K562 (cell line): ENCODE results near the gene M6PR. TPM values are rescaled to one million over a fixed set of nuclear protein-coding genes. Genes with fewer than 3 reads are reported as not detected.

Experiments
- ATAC-seq: fragments of 200-7000 bp; cut with Tn5 transposase; 3 replicates; pipeline ENCODE4 v1.9.1; 2020; ENCODE audit warnings: moderate library complexity
- BruUV-seq: library from RNA; stranded (reverse); fragments of 400-500 nt; replicated peaks from 2 replicates; lab custom pipeline; 2021; lab: Mats Ljungman, UMichigan
- CTCF ChIA-PET: fragments of 300-600 bp; formaldehyde crosslinking; extraction: SDS; loops from one replicate; lab custom pipeline; 2021; ENCODE audit warnings: low intra/inter-chr PET ratio; lab: Yijun Ruan, JAX
- POLR2A ChIA-PET: fragments of 300-600, 350-650 bp; sonication (Branson Sonifier 250); formaldehyde crosslinking; extraction: SDS; loops from one replicate; lab custom pipeline; 2021; ENCODE audit warnings: antibody characterized with exemption, inconsistent platforms; lab: Yijun Ruan, JAX
- DNase-seq, 4 experiments: peaks; one replicate each; pipeline versions ENCODE4 v3.0.0 to v3.0.0-alpha.2; 2011 to 2018; ENCODE audit warnings: low spot score in 3 of 4, mixed read lengths in 3 of 4; ENCODE audit errors: extremely low read depth in 1 of 4
- FAIRE-seq: peaks from 2 replicates; lab custom pipeline; 2011; peaks lifted over from hg19 to GRCh38; lab: Jason Lieb, UNC
- H2AFZ ChIP-seq: 2 replicates; pipeline ENCODE4 v1.6.0; 2011; ENCODE audit warnings: low read depth, low read length, control low read depth, inconsistent platforms
- H3K27ac ChIP-seq: fragments of 200-600 bp; 3 replicates; pipeline ENCODE4 v1.8.0; 2011; ENCODE audit warnings: low read depth, mild to moderate bottlenecking, control low read depth, inconsistent platforms, low read length, moderate library complexity, mixed read lengths; ENCODE audit errors: extremely low read depth
- H3K27me3 ChIP-seq, 2 experiments: fragments of 300-600 bp in 1 of 2; 2 replicates in 1 of 2; 3 replicates in 1 of 2; pipeline versions ENCODE4 v1.6.0 to v1.8.0; 2011; ENCODE audit warnings: inconsistent platforms in 2 of 2, low read length in 2 of 2, mild to moderate bottlenecking in 1 of 2, mixed read lengths in 1 of 2, moderate library complexity in 1 of 2; ENCODE audit not compliant: control insufficient read depth in 2 of 2, insufficient read depth in 2 of 2
- H3K36me3 ChIP-seq: fragments of 300-600 bp; 3 replicates; pipeline ENCODE4 v1.8.0; 2011; ENCODE audit warnings: mild to moderate bottlenecking, low read length, inconsistent platforms; ENCODE audit not compliant: control insufficient read depth, insufficient read depth
- H3K4me1 ChIP-seq, 2 experiments: fragments of 200-600 bp in 1 of 2; replicated peaks in 1 of 2; 2 replicates in 1 of 2; 3 replicates in 1 of 2; pipeline versions ENCODE4 v1.5.1 to v1.8.0; 2011; ENCODE audit warnings: inconsistent platforms in 2 of 2, low read length in 2 of 2, mild to moderate bottlenecking in 1 of 2, mixed read lengths in 1 of 2, moderate library complexity in 1 of 2; ENCODE audit not compliant: control insufficient read depth in 2 of 2, insufficient read depth in 2 of 2
- H3K4me2 ChIP-seq: 2 replicates; pipeline ENCODE4 v1.6.1; 2011; ENCODE audit warnings: low read length, control low read depth, inconsistent platforms, mixed read lengths; ENCODE audit not compliant: insufficient read depth
- H3K4me3 ChIP-seq: fragments of 200-600 bp; sonication (generic), shearing (Covaris generic); 2 replicates; pipeline ENCODE4 v1.5.1; 2016; ENCODE audit warnings: control low read depth, inconsistent platforms
- H3K79me2 ChIP-seq: fragments of 200-600 bp; 3 replicates; pipeline ENCODE4 v1.8.0; 2011; ENCODE audit warnings: low read length, inconsistent platforms; ENCODE audit not compliant: control insufficient read depth, insufficient read depth
- H3K9ac ChIP-seq, 2 experiments: 2 replicates each; pipeline versions ENCODE4 v1.6.0 to v1.6.1; 2011; ENCODE audit warnings: low read depth in 2 of 2, low read length in 2 of 2, control low read depth in 1 of 2, inconsistent platforms in 1 of 2, mild to moderate bottlenecking in 1 of 2, mixed read lengths in 1 of 2; ENCODE audit not compliant: insufficient read depth in 1 of 2
- H3K9me1 ChIP-seq: one replicate; pipeline ENCODE4 v1.6.0; 2011; ENCODE audit warnings: inconsistent platforms, mild to moderate bottlenecking, low read length, moderate library complexity; ENCODE audit not compliant: control insufficient read depth, insufficient read depth
- H3K9me3 ChIP-seq: replicated peaks from 2 replicates; pipeline ENCODE4 v1.5.1; 2011; ENCODE audit warnings: low read depth, low read length, inconsistent platforms; ENCODE audit not compliant: control insufficient read depth, insufficient read depth
- H4K20me1 ChIP-seq: replicated peaks from 2 replicates; pipeline ENCODE4 v1.6.1; 2011; ENCODE audit warnings: low read length, inconsistent platforms, mixed read lengths; ENCODE audit not compliant: control insufficient read depth, insufficient read depth
- USF1 ChIP-seq: sonication (generic); formaldehyde crosslinking; IDR thresholded peaks from 2 replicates; pipeline ENCODE4 v1.9.0; 2022; ENCODE audit warnings: mild to moderate bottlenecking, missing genetic modification reagents
- ZNF324 ChIP-seq: fragments of 250-450 bp; sonication (Bioruptor Pico); IDR thresholded peaks from 2 replicates; pipeline ENCODE4 v1.4.0; 2020; ENCODE audit warnings: mild to moderate bottlenecking
- ZNF445 ChIP-seq: fragments of 250-450 bp; sonication (Bioruptor Pico); IDR thresholded peaks from 2 replicates; pipeline ENCODE4 v1.4.0; 2020; ENCODE audit warnings: low read depth, mild to moderate bottlenecking, moderate library complexity
- ZNF512 ChIP-seq: IDR thresholded peaks from 2 replicates; pipeline ENCODE4 v1.6.1; 2016; ENCODE audit warnings: missing genetic modification characterization, missing compliant biosample characterization
- WGBS: fragments of 100-300 bp; shearing (Covaris generic); methylation state at CpG from one replicate; pipeline ENCODE4 v1.1.6; 2016; ENCODE audit warnings: low coverage, mixed read lengths; ENCODE audit not compliant: insufficient coverage; ENCODE audit errors: missing lambda C conversion rate; 5-methylcytosine and 5-hydroxymethylcytosine counted together
- in situ Hi-C: fragments of 300-500 bp; cut with MboI; formaldehyde crosslinking; loops from 4 replicates; pipeline ENCODE4 v1.15.0; 2018; ENCODE audit warnings: inconsistent platforms, mixed read lengths
- intact Hi-C: fragments of 100-400 bp; cut with micrococcal nuclease; formaldehyde crosslinking; loops from 2 replicates; pipeline ENCODE4 v1.14.2; 2022
- polyA plus RNA-seq, 8 experiments: library from polyadenylated mRNA; depleted of rRNA in 4 of 8; stranded (reverse) in 5 of 8; unstranded in 3 of 8; fragments of >200 nt; fragmentation: Nextera tagmentation in 2 of 8; fragmentation: Illumina TruSeq in 1 of 8; extraction: Ambion mirVana in 2 of 8; extraction: Trizol in 1 of 8; gene quantifications; 2 replicates each; pipeline versions ENCODE4 v1.2.1 to v1.2.3, GENCODE V29; 2011 to 2014; ENCODE audit warnings: inconsistent platforms in 1 of 8, missing spikeins in 1 of 8
- total RNA-seq, 7 experiments: library from RNA; depleted of rRNA in 6 of 7; stranded (reverse); fragments of >200 nt in 6 of 7; fragmentation: Illumina TruSeq in 2 of 7; extraction: Trizol in 2 of 7; gene quantifications; 2 replicates each; pipeline versions ENCODE4 v1.2.1 to v1.2.3, GENCODE V29; 2011 to 2021; ENCODE audit warnings: low replicate concordance in 1 of 7
- TF ChIP-seq, protein P1 (sequence below): fragments of 250-450 bp; sonication (Bioruptor Pico); IDR thresholded peaks from 2 replicates; pipeline ENCODE4 v1.4.0; 2020; ENCODE audit warnings: mild to moderate bottlenecking
- TF ChIP-seq, protein P2 (sequence below): fragments of 250-450 bp; sonication (Bioruptor Pico); IDR thresholded peaks from 2 replicates; pipeline ENCODE4 v1.4.0; 2020
- TF ChIP-seq, protein P3 (sequence below), 3 experiments: fragments of 200-800 bp in 1 of 3; sonication (Bioruptor generic) in 1 of 3; sonication (generic) in 1 of 3; formaldehyde crosslinking in 1 of 3; IDR thresholded peaks; 2 replicates each; pipeline versions ENCODE4 v1.6.1 to v1.8.0; 2016 to 2022; ENCODE audit warnings: mild to moderate bottlenecking in 2 of 3, missing compliant biosample characterization in 2 of 3, missing genetic modification characterization in 2 of 3, missing genetic modification reagents in 1 of 3
- TF ChIP-seq, protein P4 (sequence below): fragments of 250-450 bp; sonication (Bioruptor Pico); IDR thresholded peaks from 2 replicates; pipeline ENCODE4 v1.4.0; 2020; ENCODE audit warnings: mild to moderate bottlenecking, moderate library complexity

M6PR gene
- total and polyA plus RNA-seq, 9 of the 15 experiments (the other 6 are each of a cell fraction or from before 2014, with no cell fraction given), result 78.6 to 159 (median 112) TPM

GRCh38 chr12:8912914-8913313 lies 36.5 kb downstream of the M6PR start:
- FAIRE-seq, result no peak
- TF ChIP-seq, protein P1, sequence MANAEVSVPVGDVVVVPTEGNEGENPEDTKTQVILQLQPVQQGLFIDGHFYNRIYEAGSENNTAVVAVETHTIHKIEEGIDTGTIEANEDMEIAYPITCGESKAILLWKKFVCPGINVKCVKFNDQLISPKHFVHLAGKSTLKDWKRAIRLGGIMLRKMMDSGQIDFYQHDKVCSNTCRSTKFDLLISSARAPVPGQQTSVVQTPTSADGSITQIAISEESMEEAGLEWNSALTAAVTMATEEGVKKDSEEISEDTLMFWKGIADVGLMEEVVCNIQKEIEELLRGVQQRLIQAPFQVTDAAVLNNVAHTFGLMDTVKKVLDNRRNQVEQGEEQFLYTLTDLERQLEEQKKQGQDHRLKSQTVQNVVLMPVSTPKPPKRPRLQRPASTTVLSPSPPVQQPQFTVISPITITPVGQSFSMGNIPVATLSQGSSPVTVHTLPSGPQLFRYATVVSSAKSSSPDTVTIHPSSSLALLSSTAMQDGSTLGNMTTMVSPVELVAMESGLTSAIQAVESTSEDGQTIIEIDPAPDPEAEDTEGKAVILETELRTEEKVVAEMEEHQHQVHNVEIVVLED (CRISPR knock-in tag), result no peak
- TF ChIP-seq, protein P2, sequence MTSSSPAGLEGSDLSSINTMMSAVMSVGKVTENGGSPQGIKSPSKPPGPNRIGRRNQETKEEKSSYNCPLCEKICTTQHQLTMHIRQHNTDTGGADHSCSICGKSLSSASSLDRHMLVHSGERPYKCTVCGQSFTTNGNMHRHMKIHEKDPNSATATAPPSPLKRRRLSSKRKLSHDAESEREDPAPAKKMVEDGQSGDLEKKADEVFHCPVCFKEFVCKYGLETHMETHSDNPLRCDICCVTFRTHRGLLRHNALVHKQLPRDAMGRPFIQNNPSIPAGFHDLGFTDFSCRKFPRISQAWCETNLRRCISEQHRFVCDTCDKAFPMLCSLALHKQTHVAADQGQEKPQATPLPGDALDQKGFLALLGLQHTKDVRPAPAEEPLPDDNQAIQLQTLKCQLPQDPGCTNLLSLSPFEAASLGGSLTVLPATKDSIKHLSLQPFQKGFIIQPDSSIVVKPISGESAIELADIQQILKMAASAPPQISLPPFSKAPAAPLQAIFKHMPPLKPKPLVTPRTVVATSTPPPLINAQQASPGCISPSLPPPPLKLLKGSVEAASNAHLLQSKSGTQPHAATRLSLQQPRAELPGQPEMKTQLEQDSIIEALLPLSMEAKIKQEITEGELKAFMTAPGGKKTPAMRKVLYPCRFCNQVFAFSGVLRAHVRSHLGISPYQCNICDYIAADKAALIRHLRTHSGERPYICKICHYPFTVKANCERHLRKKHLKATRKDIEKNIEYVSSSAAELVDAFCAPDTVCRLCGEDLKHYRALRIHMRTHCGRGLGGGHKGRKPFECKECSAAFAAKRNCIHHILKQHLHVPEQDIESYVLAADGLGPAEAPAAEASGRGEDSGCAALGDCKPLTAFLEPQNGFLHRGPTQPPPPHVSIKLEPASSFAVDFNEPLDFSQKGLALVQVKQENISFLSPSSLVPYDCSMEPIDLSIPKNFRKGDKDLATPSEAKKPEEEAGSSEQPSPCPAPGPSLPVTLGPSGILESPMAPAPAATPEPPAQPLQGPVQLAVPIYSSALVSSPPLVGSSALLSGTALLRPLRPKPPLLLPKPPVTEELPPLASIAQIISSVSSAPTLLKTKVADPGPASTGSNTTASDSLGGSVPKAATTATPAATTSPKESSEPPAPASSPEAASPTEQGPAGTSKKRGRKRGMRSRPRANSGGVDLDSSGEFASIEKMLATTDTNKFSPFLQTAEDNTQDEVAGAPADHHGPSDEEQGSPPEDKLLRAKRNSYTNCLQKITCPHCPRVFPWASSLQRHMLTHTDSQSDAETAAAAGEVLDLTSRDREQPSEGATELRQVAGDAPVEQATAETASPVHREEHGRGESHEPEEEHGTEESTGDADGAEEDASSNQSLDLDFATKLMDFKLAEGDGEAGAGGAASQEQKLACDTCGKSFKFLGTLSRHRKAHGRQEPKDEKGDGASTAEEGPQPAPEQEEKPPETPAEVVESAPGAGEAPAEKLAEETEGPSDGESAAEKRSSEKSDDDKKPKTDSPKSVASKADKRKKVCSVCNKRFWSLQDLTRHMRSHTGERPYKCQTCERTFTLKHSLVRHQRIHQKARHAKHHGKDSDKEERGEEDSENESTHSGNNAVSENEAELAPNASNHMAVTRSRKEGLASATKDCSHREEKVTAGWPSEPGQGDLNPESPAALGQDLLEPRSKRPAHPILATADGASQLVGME (CRISPR knock-in tag), result no peak
- TF ChIP-seq ZNF324 (CRISPR knock-in tag) (no peak), ZNF445 (CRISPR knock-in tag) (no peak), USF1 (CRISPR knock-in tag) (no peak), ZNF512 (tag) (no peak)
- TF ChIP-seq, protein P3, sequence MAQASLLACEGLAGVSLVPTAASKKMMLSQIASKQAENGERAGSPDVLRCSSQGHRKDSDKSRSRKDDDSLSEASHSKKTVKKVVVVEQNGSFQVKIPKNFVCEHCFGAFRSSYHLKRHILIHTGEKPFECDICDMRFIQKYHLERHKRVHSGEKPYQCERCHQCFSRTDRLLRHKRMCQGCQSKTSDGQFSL (CRISPR knock-in tag; IDR thresholded peaks at IDR 0.05), result no peak
- TF ChIP-seq, protein P3 (tag; IDR thresholded peaks at IDR 0.05), result no peak
- TF ChIP-seq, protein P4, sequence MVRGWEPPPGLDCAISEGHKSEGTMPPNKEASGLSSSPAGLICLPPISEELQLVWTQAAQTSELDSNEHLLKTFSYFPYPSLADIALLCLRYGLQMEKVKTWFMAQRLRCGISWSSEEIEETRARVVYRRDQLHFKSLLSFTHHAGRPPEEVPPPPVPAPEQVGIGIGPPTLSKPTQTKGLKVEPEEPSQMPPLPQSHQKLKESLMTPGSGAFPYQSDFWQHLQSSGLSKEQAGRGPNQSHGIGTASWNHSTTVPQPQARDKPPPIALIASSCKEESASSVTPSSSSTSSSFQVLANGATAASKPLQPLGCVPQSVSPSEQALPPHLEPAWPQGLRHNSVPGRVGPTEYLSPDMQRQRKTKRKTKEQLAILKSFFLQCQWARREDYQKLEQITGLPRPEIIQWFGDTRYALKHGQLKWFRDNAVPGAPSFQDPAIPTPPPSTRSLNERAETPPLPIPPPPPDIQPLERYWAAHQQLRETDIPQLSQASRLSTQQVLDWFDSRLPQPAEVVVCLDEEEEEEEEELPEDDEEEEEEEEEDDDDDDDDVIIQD (CRISPR knock-in tag), result no peak

More at GRCh38 chr12:8912914-8913313, 36.5 kb downstream of the M6PR start:
- Histone ChIP-seq H3K4me3 (no peak overlapping the region), H4K20me1 (no peaks in the 10 kb centered on the region), H3K27ac (no peak overlapping the region), H3K27me3 (no peaks in the 10 kb centered on the region), H3K9me1 (no peaks in the 10 kb centered on the region), H2AFZ (no peak overlapping the region; the same call in 1 of the 2 replicates), H3K4me1 (peaks cover 6 to 23% of the 10 kb centered on the region in 2 experiments; a peak in 4 of 5 replicates), H3K9ac (no peak overlapping the region), H3K9me3 (no peaks in the 10 kb centered on the region), H3K4me2 (no peak overlapping the region), H3K36me3 (no peaks in the 10 kb centered on the region), H3K79me2 (peaks cover 7% of the 10 kb centered on the region; the same call in 2 of the 3 replicates)
- WGBS, result 37% methylated on average over 6 of the region's 9 CpGs
- peak; percentile 12 to 20 (median 16) for DNase-seq
- in situ Hi-C loops (no loop called here), intact Hi-C loops (no loop called here)
- ATAC-seq, result 0 out of 3 replicates have a peak, but pooled peaks have one; percentile 13
- BruUV-seq, result no TSS peak
- ChIA-PET CTCF (no interaction called here), POLR2A (interaction anchor here (1.0 kb wide), 1 partner anchor 50 kb away, joined by 3 read pairs; no protein-coding TSS in a partner anchor)
